ENCODE results near the gene ERC1.

DNA sequence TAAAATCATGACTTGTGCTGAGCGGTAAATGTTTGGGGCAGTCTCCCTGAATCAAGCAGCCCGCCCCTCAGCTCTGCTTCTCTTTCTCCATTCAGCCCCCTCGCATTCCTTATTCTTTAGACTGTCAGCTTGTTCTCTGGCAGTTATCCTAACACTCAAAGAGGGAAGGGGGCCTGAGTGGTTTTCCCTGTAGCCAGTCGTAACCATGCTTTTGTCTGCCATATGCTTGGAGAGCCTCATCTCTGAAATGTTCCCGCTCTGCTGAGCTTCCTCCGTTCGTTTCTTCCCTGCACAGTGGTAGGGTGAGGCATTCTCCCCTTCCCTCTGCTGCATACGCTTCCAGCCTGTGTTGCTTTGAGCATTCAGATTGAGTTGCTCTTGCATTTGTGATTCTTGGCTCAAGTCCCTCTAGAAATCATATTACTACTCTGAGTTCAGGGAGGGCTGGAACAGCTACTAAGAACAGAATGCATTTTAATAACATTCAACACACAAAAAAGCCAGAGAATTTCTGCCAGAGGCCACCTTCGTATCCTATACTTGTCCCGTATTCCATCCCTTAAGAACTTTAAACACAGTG, 483.6 kb downstream of the ERC1 start:
- TF ChIP-seq CTCF (IDR thresholded peaks at IDR 0.05; ENCODE audit: low read depth, low read length) (no peak), POLR2A (IDR thresholded peaks at IDR 0.05; ENCODE audit: extremely low read depth, insufficient read length) (no peak)

All from NB4 (cell line).